ENCODE measurements around the gene CUTC. TPM values are rescaled to one million over a fixed set of nuclear protein-coding genes. Genes with fewer than 3 reads are reported as not detected.

CUTC gene
- total and polyA plus RNA-seq, 2 experiments from 2014 or later: 21.6 to 29.4 TPM

DNA sequence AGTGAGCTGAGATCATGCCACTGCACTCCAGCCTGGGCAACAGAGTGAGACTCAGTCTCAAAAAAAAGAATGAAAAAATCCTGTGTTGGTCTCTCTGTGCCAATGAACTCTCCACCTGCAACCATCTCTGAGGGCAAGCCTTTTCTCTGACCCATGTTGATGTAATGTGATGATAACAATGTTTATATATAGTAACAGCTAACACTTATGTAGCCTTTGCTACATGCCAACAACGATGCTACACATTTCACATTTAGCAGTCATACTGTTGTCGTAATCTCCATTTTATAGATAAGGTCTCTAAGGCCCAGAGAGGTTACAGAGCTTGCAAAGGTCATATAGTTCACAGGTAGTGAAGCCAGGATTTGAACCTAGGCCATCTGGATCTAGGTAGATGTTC, 11.6 kb upstream of the CUTC start:
- no peak overlapping the region for H3K4me3 ChIP-seq
- no peaks in the 10 kb centered on the region for H3K4me1 ChIP-seq (ENCODE audit: insufficient read depth)
- no peaks in the 10 kb centered on the region for H3K79me2 ChIP-seq
- 86% methylated on average over 2 of the region's 2 CpGs for WGBS (ENCODE audit: low lambda C conversion rate, missing lambda C conversion rate)
- no peaks in the 10 kb centered on the region for H3K36me3 ChIP-seq (replicated peaks; ENCODE audit: insufficient read depth, low read depth)
- no peak for DNase-seq (ENCODE audit: low spot score)
- H2AFZ ChIP-seq: no peak overlapping the region
- no peaks in the 10 kb centered on the region for H3K27me3 ChIP-seq
- no peaks in the 10 kb centered on the region for H3K9me3 ChIP-seq (ENCODE audit: low read depth)
- no peak overlapping the region for H3K27ac ChIP-seq
- H3K4me2 ChIP-seq: no peak overlapping the region
- no peaks in the 10 kb centered on the region for H4K20me1 ChIP-seq (ENCODE audit: insufficient read depth, poor library complexity, severe bottlenecking)
- TF ChIP-seq EZH2 (IDR thresholded peaks at IDR 0.05; ENCODE audit: borderline replicate concordance) (no peak), EZH2phosphoT487 (IDR thresholded peaks at IDR 0.05; ENCODE audit: low read depth, severe bottlenecking, unreplicated experiment) (no peak)
- TF ChIP-seq, protein P1, sequence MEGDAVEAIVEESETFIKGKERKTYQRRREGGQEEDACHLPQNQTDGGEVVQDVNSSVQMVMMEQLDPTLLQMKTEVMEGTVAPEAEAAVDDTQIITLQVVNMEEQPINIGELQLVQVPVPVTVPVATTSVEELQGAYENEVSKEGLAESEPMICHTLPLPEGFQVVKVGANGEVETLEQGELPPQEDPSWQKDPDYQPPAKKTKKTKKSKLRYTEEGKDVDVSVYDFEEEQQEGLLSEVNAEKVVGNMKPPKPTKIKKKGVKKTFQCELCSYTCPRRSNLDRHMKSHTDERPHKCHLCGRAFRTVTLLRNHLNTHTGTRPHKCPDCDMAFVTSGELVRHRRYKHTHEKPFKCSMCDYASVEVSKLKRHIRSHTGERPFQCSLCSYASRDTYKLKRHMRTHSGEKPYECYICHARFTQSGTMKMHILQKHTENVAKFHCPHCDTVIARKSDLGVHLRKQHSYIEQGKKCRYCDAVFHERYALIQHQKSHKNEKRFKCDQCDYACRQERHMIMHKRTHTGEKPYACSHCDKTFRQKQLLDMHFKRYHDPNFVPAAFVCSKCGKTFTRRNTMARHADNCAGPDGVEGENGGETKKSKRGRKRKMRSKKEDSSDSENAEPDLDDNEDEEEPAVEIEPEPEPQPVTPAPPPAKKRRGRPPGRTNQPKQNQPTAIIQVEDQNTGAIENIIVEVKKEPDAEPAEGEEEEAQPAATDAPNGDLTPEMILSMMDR (IDR thresholded peaks at IDR 0.05; ENCODE audit: poor library complexity): no peak
- no peaks in the 10 kb centered on the region for H3K9me2 ChIP-seq (replicated peaks; ENCODE audit: insufficient read depth)

- WGBS (ENCODE audit: low lambda C conversion rate, missing lambda C conversion rate): 97% methylated on average over 1 of the region's 1 CpG
- Histone ChIP-seq H4K20me1 (ENCODE audit: insufficient read depth, poor library complexity, severe bottlenecking) (no peaks in the 10 kb centered on the region), H3K27me3 (no peaks in the 10 kb centered on the region), H3K4me3 (no peak overlapping the region), H3K27ac (no peak overlapping the region), H2AFZ (no peak overlapping the region), H3K4me2 (no peak overlapping the region), H3K36me3 (replicated peaks; ENCODE audit: insufficient read depth, low read depth) (no peaks in the 10 kb centered on the region), H3K9me2 (replicated peaks; ENCODE audit: insufficient read depth) (no peaks in the 10 kb centered on the region), H3K79me2 (peaks cover 23% of the 10 kb centered on the region), H3K9me3 (ENCODE audit: low read depth) (no peaks in the 10 kb centered on the region), H3K4me1 (ENCODE audit: insufficient read depth) (peaks cover 9% of the 10 kb centered on the region)
- no peak for TF ChIP-seq EZH2phosphoT487 (IDR thresholded peaks at IDR 0.05; ENCODE audit: low read depth, severe bottlenecking, unreplicated experiment)
- TF ChIP-seq EZH2 (IDR thresholded peaks at IDR 0.05; ENCODE audit: borderline replicate concordance): no peak
- TF ChIP-seq, protein P1 (IDR thresholded peaks at IDR 0.05; ENCODE audit: poor library complexity): no peak
- peak; percentile 11 for DNase-seq (ENCODE audit: low spot score)
Observed at GRCh38 chr10:99730026-99730425, 2.0 kb upstream of the CUTC start.

DNA sequence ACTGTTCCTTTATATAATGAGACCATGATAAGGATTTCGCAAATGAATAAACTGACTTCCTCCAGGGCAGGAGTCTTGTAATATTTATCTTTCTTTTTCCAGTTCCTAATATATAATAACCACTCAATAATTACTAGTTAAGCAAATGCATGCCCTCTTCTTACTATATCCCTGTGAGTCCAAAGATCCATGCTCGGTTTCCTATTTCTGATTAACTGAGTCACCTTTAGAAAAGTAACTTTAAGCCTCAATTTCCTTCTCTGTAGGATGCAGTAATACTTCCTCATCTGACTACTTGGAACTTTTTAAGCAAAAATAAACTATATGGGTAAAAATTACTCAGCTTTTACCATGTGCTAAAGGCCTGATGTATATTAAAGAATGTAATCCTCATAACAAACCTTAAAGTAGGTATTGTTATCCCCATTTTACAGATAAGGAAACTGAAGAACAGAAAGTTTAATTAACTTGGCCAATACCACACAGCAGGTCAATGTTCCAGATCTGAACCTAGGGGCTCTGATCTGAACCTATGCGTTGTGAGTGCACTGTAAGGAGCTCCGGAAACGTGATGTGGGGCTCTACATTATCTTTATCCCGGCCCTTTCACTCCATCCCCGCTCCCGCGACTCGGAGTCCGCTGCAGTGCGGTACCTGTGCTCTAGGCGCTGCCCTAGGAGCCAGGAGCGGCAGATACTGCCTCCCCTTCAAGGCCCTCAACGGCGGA, 565 bp upstream of the CUTC start:
- TF ChIP-seq, protein P1 (IDR thresholded peaks at IDR 0.05; ENCODE audit: poor library complexity): no peak
- TF ChIP-seq EZH2phosphoT487 (IDR thresholded peaks at IDR 0.05; ENCODE audit: low read depth, severe bottlenecking, unreplicated experiment) (no peak), EZH2 (IDR thresholded peaks at IDR 0.05; ENCODE audit: borderline replicate concordance) (no peak)
- Histone ChIP-seq H4K20me1 (ENCODE audit: insufficient read depth, poor library complexity, severe bottlenecking) (no peaks in the 10 kb centered on the region), H3K9me2 (replicated peaks; ENCODE audit: insufficient read depth) (no peaks in the 10 kb centered on the region), H3K4me2 (peak overlapping the region; percentile 82), H3K27ac (peak overlapping the region; percentile 95), H3K27me3 (no peaks in the 10 kb centered on the region), H3K4me1 (ENCODE audit: insufficient read depth) (peaks cover 9% of the 10 kb centered on the region), H3K9me3 (ENCODE audit: low read depth) (no peaks in the 10 kb centered on the region), H3K79me2 (peaks cover 26% of the 10 kb centered on the region), H3K4me3 (peak overlapping the region; percentile 86), H2AFZ (peak overlapping the region; percentile 84), H3K36me3 (replicated peaks; ENCODE audit: insufficient read depth, low read depth) (no peaks in the 10 kb centered on the region)
- no peak for DNase-seq (ENCODE audit: low spot score)
- 9% methylated on average over 15 of the region's 16 CpGs for WGBS (ENCODE audit: low lambda C conversion rate, missing lambda C conversion rate)
